ENCODE measurements around the gene ARHGAP28.

DNA sequence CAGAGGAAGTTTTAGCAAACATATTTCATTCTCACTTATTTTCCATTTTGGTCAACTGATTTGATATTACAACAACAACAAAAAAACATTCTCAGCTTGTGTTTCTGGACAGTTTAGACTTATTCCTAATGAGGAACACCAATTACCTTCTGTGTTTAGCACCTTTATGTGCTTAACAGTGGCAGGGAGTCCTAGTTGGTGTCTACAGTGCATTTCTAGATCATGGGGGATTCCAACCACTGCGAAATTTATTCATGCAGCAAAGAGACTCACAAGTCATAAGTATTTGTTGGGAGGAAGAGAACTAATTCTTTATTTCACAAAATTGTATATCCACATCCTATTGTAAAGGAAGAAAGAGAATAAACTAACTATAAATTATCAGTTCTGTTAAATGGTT lies 4.2 kb downstream of the ARHGAP28 start:
- no peak for TF ChIP-seq POLR2A (IDR thresholded peaks at IDR 0.05)
- TF ChIP-seq, protein P1, sequence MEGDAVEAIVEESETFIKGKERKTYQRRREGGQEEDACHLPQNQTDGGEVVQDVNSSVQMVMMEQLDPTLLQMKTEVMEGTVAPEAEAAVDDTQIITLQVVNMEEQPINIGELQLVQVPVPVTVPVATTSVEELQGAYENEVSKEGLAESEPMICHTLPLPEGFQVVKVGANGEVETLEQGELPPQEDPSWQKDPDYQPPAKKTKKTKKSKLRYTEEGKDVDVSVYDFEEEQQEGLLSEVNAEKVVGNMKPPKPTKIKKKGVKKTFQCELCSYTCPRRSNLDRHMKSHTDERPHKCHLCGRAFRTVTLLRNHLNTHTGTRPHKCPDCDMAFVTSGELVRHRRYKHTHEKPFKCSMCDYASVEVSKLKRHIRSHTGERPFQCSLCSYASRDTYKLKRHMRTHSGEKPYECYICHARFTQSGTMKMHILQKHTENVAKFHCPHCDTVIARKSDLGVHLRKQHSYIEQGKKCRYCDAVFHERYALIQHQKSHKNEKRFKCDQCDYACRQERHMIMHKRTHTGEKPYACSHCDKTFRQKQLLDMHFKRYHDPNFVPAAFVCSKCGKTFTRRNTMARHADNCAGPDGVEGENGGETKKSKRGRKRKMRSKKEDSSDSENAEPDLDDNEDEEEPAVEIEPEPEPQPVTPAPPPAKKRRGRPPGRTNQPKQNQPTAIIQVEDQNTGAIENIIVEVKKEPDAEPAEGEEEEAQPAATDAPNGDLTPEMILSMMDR (IDR thresholded peaks at IDR 0.05), result no peak
